K562 (cell line): Measurements from ENCODE around the gene CCR2. TPM values are rescaled to one million over a fixed set of nuclear protein-coding genes. Genes with fewer than 3 reads are reported as not detected.
A peak's percentile ranks its signal among the peaks of the same experiment; 100 is the strongest.

Experiments used
- C11orf30 ChIP-seq: fragments of 450-650 bp; IDR thresholded peaks from 2 replicates; pipeline ENCODE4 v1.6.1; 2016; ENCODE audit warnings: low read depth, mild to moderate bottlenecking
- ETS1 ChIP-seq: conservative IDR thresholded peaks from 2 replicates; pipeline ENCODE4 v1.6.1; 2011; ENCODE audit warnings: low read depth, mild to moderate bottlenecking, low read length; ENCODE audit not compliant: control insufficient read depth
- FOSL1 ChIP-seq: fragments of 200-800 bp; sonication (Bioruptor generic); conservative IDR thresholded peaks from 2 replicates; pipeline ENCODE4 v1.6.1; 2016; ENCODE audit warnings: missing genetic modification characterization, missing compliant biosample characterization
- HOXB6 ChIP-seq: fragments of 250-450 bp; sonication (Bioruptor Pico); IDR thresholded peaks from 2 replicates; pipeline ENCODE4 v1.5.1; 2022; ENCODE audit warnings: mild to moderate bottlenecking, borderline replicate concordance
- KDM5B ChIP-seq: fragments of 200-600 bp; sonication (generic); IDR thresholded peaks from 2 replicates; pipeline ENCODE4 v1.6.1; 2012; ENCODE audit warnings: low read depth, mild to moderate bottlenecking, moderate library complexity, low read length, control low read depth, inconsistent platforms; ENCODE audit not compliant: insufficient replicate concordance
- NR2C1 ChIP-seq, 2 experiments: fragments of 450-650 bp; IDR thresholded peaks; 2 replicates each; pipeline ENCODE4 v1.6.1; 2017; ENCODE audit warnings: mild to moderate bottlenecking in 2 of 2, antibody characterized with exemption in 1 of 2, inconsistent platforms in 1 of 2, missing compliant biosample characterization in 1 of 2, missing genetic modification characterization in 1 of 2
- NR4A1 ChIP-seq, 2 experiments: fragments of 250-450 bp in 1 of 2; fragments of 450-650 bp in 1 of 2; sonication (Bioruptor Pico) in 1 of 2; IDR thresholded peaks; 2 replicates each; pipeline versions ENCODE4 v1.4.0 to v1.6.1; 2016 to 2020; ENCODE audit warnings: mild to moderate bottlenecking in 2 of 2, missing compliant biosample characterization in 1 of 2, missing genetic modification characterization in 1 of 2, moderate library complexity in 1 of 2
- RAD21 ChIP-seq, 2 experiments: fragments of 250-450 bp in 1 of 2; fragments of 450-650 bp in 1 of 2; sonication (Bioruptor Pico) in 1 of 2; formaldehyde crosslinking in 1 of 2; IDR thresholded peaks in 1 of 2; conservative IDR thresholded peaks in 1 of 2; 2 replicates each; pipeline versions ENCODE4 v1.4.0 to v1.8.0; 2020 to 2022; ENCODE audit warnings: mild to moderate bottlenecking in 2 of 2, moderate library complexity in 1 of 2
- RCOR1 ChIP-seq, 2 experiments: IDR thresholded peaks; 2 replicates each; pipeline ENCODE4 v1.6.1; 2012; ENCODE audit warnings: low read depth in 2 of 2, low read length in 2 of 2, borderline replicate concordance in 1 of 2, improper control_type of control experiment in 1 of 2
- REST ChIP-seq, 2 experiments: fragments of 450-650 bp; formaldehyde crosslinking in 1 of 2; IDR thresholded peaks; 2 replicates each; pipeline versions ENCODE4 v1.4.0 to v1.6.1; 2014 to 2020; ENCODE audit warnings: mild to moderate bottlenecking in 2 of 2, borderline replicate concordance in 1 of 2, low read depth in 1 of 2
- ZNF316 ChIP-seq: fragments of 450-650 bp; IDR thresholded peaks from 2 replicates; pipeline ENCODE4 v1.6.1; 2016
- ZNF655 ChIP-seq: fragments of 250-450 bp; sonication (Bioruptor Pico); IDR thresholded peaks from 2 replicates; pipeline ENCODE4 v1.5.0; 2021
- polyA plus RNA-seq, 8 experiments: library from polyadenylated mRNA; depleted of rRNA in 4 of 8; stranded (reverse) in 5 of 8; unstranded in 3 of 8; fragments of >200 nt; fragmentation: Nextera tagmentation in 2 of 8; fragmentation: Illumina TruSeq in 1 of 8; extraction: Ambion mirVana in 2 of 8; extraction: Trizol in 1 of 8; gene quantifications; 2 replicates each; pipeline versions ENCODE4 v1.2.1 to v1.2.3, GENCODE V29; 2011 to 2014; ENCODE audit warnings: inconsistent platforms in 1 of 8, missing spikeins in 1 of 8
- total RNA-seq, 7 experiments: library from RNA; depleted of rRNA in 6 of 7; stranded (reverse); fragments of >200 nt in 6 of 7; fragmentation: Illumina TruSeq in 2 of 7; extraction: Trizol in 2 of 7; gene quantifications; 2 replicates each; pipeline versions ENCODE4 v1.2.1 to v1.2.3, GENCODE V29; 2011 to 2021; ENCODE audit warnings: low replicate concordance in 1 of 7
- TF ChIP-seq, protein P1 (sequence below): fragments of 450-650 bp; conservative IDR thresholded peaks from 2 replicates; pipeline ENCODE4 v1.6.1; 2016; ENCODE audit warnings: missing genetic modification characterization, low read depth, mild to moderate bottlenecking, missing compliant biosample characterization, moderate library complexity

The CCR2 gene
- total and polyA plus RNA-seq, 9 of the 15 experiments (the other 6 are each of a cell fraction or from before 2014, with no cell fraction given) = not detected

DNA sequence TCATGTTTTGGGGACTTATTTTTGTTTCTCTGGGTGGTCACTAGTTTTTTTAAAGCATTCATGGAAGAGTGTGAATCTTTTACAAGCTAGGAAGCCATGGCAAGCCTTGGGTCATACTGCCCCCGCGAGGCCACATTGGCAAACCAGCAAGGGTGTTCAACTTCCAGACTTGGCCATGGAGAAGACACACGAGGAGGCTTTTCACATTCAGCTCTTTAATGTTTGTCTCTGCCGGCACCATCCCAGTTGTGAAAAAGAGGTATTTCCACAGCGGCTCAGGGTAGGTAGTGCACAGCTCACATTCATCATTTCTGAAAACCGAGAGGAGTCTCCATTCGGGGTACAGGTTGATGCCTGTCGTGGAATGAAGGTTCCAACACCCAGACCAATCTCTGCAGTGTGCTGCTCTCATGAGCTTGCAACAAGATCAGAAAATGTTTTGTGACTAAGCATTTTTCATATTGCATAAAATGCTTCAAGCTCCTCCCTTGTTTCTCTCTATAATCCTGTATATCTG, 24.6 kb downstream of the CCR2 start (continued):
- peak; percentile 67; the same call in 1 of the 2 replicates for TF ChIP-seq REST (IDR thresholded peaks at IDR 0.05; ENCODE audit: borderline replicate concordance)
- TF ChIP-seq REST (CRISPR knock-in tag; IDR thresholded peaks at IDR 0.05; ENCODE audit: low read depth) = no peak
- TF ChIP-seq ZNF316 = peak; percentile 57
- 0 out of 2 replicates have a peak, but pooled peaks have one; percentile 25 for TF ChIP-seq ETS1
- TF ChIP-seq RAD21 (CRISPR knock-in tag; conservative IDR thresholded peaks at IDR 0.05 in 1 of 2, IDR thresholded peaks at IDR 0.05 in 1 of 2) = peak; percentile 88 to 89
- TF ChIP-seq NR4A1 (CRISPR knock-in tag; IDR thresholded peaks at IDR 0.05) = no peak
- no peak for TF ChIP-seq NR4A1 (tag; IDR thresholded peaks at IDR 0.05)
- TF ChIP-seq NR2C1 (IDR thresholded peaks at IDR 0.05) = no peak
- TF ChIP-seq NR2C1 (tag; IDR thresholded peaks at IDR 0.05) = no peak
- 0 out of 2 replicates have a peak, but pooled peaks have one; percentile 10 for TF ChIP-seq FOSL1 (tag)
- no peak for TF ChIP-seq KDM5B
- TF ChIP-seq HOXB6 (CRISPR knock-in tag) = no peak
- TF ChIP-seq, protein P1, sequence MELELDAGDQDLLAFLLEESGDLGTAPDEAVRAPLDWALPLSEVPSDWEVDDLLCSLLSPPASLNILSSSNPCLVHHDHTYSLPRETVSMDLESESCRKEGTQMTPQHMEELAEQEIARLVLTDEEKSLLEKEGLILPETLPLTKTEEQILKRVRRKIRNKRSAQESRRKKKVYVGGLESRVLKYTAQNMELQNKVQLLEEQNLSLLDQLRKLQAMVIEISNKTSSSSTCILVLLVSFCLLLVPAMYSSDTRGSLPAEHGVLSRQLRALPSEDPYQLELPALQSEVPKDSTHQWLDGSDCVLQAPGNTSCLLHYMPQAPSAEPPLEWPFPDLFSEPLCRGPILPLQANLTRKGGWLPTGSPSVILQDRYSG (tag) = no peak
- TF ChIP-seq RCOR1 (IDR thresholded peaks at IDR 0.05; ENCODE audit: borderline replicate concordance in 1 of 2, low read depth in 2 of 2, low read length in 2 of 2) = peak in 1 of 2 experiments; percentile 34; a peak in 1 of 4 replicates
- TF ChIP-seq ZNF655 (CRISPR knock-in tag) = no peak
- TF ChIP-seq C11orf30 = peak; percentile 41; the same call in 1 of the 2 replicates
